Posterior cingulate gyrus (tissue), 11 donors: ENCODE results near the gene ADSL.

Experiments used
- DNase-seq, 10 donors: peaks; one replicate each; pipeline versions ENCODE4 v3.0.0 to v3.0.0-alpha.2; 2020 to 2021; ENCODE audit warnings: mixed read lengths in 3 of 10
- intact Hi-C: fragments of 100-400 bp; cut with DNase I; formaldehyde crosslinking; loops from one replicate; pipeline ENCODE4 v1.15.1; 2023

ADSL gene

DNA sequence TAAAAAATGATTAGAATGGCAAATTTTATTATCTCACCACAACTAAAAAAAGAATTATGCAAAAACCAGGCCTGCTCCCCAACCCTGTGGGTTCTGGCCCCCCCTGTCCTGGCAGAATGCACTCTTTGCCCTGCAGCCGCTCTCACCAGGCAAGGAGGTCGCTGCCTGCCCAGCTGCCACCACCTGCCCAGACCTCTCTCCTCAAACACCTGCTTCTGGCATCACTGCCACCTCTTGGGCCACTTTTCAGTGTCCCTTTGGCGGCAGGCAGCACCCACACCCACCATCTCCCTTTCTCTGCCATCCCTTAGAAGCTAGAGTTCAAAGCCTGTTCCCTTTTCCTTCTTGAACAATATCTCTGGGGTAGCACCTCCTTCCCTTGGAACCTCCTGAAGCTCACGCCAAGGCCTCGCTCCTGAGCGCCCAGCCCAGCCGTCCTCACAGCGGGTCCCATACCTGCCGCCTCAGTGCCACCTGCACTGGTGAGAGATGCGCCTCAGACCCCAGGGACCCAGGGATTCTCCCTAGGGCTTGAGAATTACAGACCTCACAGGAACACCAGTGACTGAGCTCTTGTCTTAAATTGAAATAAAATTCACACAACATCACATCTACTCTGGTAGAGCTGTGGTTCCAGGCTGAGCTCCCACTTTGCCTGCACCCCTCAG lies 68.7 kb downstream of the ADSL start:
- intact Hi-C loops = no loop called here
- peak in 1 of 10 donors; percentile 57 for DNase-seq

- DNase-seq = peak in 2 of 10 donors; percentile 50 to 82
- intact Hi-C loops = no loop called here
These were observed 69.4 kb downstream of the ADSL start for GRCh38 chr22:40415531-40416266.

GRCh38 chr22:40416267-40416570 lies 69.9 kb downstream of the ADSL start:
- DNase-seq = peak in 1 of 10 donors; percentile 81

DNA sequence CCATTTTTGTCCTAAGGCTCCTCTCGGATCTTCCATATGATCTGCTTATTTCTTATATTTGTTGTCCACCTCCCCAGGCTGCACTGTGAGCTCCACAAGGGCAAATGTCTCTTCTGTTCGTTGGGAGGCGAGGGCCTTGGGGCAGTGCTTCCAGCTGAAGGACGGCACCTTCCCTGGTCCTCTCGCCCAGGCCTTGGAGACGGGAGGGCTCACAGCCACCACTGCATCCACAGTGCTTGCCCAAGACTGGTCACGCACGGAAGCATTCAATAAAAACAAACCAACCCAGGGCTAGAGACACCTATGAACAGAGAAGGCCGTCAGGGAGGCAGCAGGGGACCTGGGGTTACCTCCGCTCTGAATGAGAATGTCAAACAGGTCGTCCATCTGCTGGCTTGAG lies 70.3 kb downstream of the ADSL start:
- intact Hi-C loops = no loop called here
- peak in 1 of 10 donors; percentile 48 for DNase-seq

More at GRCh38 chr22:40416267-40416570, 69.9 kb downstream of the ADSL start:
- intact Hi-C loops = no loop called here

GRCh38 chr22:40417041-40417440 lies 70.7 kb downstream of the ADSL start:
- intact Hi-C loops = no loop called here

GRCh38 chr22:40417881-40418280 lies 71.6 kb downstream of the ADSL start:
- DNase-seq = peak in 1 of 10 donors; percentile 66
- intact Hi-C loops = no loop called here

More at GRCh38 chr22:40417041-40417440, 70.7 kb downstream of the ADSL start:
- peak in 1 of 10 donors; percentile 64 for DNase-seq

GRCh38 chr22:40418366-40419201 lies 72.3 kb downstream of the ADSL start:
- peak in 9 of 10 donors; percentile 47 to 95 (median 60) for DNase-seq

DNA sequence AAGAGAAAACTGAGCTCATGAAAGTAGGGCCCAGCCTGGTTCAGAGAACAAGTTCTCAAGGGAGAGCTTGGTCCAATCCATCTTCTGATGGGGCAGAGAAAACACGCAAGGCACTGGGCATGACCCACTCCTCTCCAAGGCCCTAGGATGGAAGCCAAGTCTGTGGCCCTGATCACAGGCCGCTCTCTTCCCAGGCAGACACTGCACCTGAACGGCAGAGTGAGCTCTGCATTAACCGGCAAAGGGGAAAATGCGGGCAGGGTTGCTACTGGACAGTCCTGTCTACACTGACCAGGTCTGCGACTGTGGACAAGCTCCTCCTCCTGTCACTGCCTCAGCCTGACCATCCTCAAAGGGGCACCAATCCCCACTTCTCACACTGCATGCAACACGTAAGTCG lies 73.4 kb downstream of the ADSL start:
- intact Hi-C loops = no loop called here
- DNase-seq = peak in 1 of 10 donors; percentile 78

More at GRCh38 chr22:40418366-40419201, 72.3 kb downstream of the ADSL start:
- intact Hi-C loops = no loop called here

DNA sequence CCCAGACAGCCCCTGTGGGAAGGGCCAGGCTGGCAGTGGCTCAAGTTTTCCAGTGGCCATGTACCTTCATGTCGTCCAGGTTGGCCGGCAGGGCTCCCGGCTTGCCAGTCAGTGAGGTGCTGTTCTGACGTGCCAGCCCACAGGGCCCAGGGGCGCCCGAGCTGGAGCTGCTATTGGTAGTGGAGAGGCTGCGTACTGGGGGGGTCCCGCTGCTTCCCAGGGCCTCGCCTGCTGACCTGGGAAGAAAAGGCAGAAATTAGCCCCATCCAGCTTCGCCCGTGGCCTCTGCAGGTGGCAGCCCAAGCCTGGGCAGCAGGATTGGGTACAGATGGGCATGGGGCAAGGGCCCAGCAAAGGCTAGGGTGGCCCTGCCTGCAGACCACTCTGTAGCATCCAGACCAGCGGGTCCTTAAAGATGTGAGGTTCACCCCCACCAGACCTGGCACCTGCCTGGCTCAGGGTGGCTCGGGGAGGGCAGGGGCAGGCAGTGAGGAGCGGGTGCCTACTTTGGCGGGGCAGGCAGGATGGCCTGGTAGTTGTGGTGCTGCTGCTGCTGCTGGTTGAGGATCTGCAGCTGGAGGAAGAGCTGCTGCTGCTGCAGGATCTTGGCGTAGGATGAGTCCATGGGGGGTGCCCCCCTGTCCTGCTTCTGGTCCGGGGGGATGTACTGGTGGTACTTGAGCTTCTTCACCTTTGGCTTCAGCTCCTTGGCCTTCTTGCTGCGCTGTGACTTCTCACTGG lies 74.2 kb downstream of the ADSL start:
- intact Hi-C loops = no loop called here
- peak in 1 of 10 donors; percentile 69 for DNase-seq

DNA sequence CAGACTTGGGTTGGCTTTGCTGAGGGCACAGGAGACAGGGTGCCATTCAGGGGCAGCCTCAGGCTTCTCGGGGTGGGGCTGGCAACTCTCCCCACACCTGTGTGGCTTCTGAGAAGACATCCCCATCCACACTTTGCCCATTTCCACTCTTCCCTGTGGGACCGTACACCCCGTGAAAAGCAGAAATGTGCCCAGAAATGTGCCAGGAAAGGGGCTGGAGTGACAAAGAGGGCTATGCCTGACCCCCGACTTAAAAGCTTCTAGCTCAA lies 74.7 kb downstream of the ADSL start:
- intact Hi-C loops = no loop called here
- DNase-seq = no peak

DNA sequence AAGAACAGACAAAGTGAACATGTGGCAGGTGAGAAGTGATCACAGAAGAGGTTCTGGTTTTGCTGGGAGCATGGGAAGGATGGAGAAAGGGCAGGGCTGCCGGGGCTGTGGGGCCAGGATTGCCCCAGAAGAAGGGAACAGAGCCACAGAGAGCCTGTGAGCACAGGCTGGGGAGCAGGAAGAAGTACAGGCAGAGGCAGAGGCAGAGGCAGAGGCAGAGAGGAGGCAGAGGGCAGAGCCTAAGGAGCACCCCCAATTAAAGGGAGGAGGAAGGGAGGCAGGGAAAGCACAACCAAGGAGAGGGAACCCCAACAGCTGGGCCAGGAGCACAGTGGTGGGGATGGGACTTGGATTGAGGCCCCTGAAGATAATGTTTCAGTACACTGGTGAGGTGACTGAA lies 75.6 kb downstream of the ADSL start:
- intact Hi-C loops = no loop called here
- DNase-seq = peak in 1 of 10 donors; percentile 51

DNA sequence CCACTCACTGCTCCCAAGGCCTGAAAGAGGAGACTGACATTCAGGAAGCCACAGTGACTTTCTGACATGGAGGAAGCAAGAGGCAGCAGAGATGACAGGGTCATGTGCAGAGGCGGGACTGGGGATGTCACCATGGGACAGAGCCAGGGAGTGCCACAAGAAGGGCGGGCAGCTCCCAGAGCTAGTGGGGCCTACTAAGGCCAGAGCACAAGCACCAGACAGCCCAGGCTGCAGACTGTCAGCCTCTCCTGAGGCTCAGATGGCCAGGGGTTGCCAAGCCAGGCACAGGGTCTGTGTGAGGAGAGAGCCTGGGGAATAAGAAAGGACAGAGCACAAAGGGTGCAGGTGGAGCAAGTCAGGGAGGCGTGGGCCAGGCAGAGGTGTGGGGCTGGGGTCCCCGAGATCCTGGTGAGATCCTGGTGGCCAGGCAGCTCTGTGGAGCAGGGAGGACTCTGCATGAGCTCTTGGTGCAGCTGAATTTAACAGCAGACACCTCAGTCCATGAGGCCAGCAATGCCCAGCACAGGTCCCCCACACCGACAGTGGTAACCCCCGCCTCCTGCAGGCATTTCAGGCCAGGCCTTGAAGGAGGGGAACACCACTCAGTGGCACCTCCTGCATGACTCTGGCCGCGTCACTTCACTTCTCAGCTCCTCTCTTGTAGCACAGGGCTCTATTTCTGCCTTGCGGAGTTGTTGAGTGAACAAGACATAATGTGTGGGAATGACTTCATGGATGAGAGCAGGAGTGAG lies 76.4 kb downstream of the ADSL start:
- DNase-seq = peak in 1 of 10 donors; percentile 82
- intact Hi-C loops = no loop called here

- intact Hi-C loops = no loop called here
- peak in 1 of 10 donors; percentile 57 for DNase-seq
These were observed 77.0 kb downstream of the ADSL start for GRCh38 chr22:40423310-40423688.

DNA sequence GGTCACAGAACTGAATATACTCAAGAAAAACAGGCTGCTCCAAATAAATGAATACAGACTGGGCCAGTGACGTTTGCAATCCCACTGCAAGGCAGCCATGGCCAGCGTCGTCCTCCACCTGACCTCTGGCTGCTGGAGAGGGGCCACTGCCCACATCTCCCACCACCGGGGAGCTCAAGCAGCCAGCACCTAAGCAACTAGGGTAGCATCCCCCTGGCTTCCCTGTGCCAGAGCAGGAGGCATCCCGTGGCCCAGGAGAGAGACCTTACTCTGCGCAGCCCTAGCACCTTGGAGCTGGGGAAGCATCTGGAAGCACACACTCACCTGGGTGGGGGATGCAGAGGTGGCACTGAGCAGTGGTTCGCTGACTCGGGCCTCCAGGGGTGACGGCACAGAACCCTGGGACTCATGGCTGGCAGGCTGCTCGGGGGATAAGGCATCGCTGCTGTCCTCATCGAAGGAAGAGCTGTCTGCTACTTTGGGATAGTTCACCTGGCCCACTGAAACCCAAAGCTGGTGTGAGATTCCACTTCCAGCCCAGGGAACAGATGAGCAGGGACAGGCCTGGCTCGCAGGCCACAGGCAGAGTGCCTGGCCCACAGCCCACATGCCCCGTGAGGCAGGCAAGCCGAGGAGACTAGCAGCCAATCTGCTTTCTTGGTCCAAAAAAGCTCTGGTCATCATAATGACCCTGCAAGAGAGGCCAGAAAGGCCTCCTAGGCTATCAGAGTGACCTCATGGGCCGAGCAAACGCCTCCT lies 77.8 kb downstream of the ADSL start:
- intact Hi-C loops = no loop called here
- peak in 1 of 10 donors; percentile 72 for DNase-seq

DNA sequence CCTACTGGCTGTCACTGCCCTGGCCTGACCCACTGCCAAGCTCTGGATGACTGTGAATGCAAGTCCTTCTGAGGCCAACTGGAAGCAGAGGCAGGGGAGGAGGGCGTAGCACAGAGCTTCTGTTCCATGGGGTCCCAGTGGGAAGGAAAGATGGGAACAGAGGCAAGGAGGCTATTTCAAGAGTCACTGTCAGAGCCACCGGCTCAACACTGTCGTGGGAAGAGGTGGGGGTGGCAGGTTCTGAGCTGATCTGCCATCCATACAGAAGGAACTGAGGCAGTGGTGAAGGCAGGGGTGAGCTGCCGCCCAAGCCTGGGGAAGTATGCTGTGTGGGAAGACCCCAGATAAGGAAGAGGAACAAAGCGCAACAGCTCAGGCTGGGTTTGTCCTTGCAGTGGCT lies 78.8 kb downstream of the ADSL start:
- peak in 1 of 10 donors; percentile 73 for DNase-seq
- intact Hi-C loops = no loop called here

- intact Hi-C loops = no loop called here
- DNase-seq = peak in 7 of 10 donors; percentile 62 to 94 (median 73)
These were observed 80.5 kb downstream of the ADSL start for GRCh38 chr22:40426594-40427333.

DNA sequence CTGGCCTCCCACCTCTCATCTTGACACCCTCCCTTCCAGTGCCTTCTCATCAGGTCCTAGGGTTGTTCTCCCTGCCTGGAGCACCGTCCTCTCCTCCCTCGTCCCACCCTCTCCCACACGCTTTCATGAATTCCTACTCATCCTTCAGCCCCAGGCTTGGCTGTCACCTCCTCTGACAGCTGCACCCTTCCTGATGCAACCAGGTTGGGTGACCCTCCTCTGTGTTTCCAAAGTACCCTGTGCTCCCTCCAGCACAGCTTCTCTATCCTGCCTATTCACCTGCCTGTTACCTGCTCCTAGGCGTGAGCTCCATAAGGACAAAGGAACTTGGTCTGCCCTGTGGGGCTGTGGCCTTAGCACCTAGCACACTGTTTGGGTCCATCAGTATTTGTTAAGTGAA lies 82.5 kb downstream of the ADSL start:
- DNase-seq = no peak
- intact Hi-C loops = no loop called here

- intact Hi-C loops = no loop called here
- no peak for DNase-seq
These were observed 83.2 kb downstream of the ADSL start for GRCh38 chr22:40429481-40429880.

- DNase-seq = no peak
- intact Hi-C loops = no loop called here
These were observed 84.7 kb downstream of the ADSL start for GRCh38 chr22:40430991-40431390.
